Loucy (cell line): Measurements from ENCODE around the gene CHI3L1.

Experiments
- CTCF ChIP-seq: fragments of 200-600 bp; sonication (generic); conservative IDR thresholded peaks from 2 replicates; pipeline ENCODE4 v1.5.1; 2014; ENCODE audit warnings: mild to moderate bottlenecking, antibody characterized with exemption, low read length
- EZH2phosphoT487 ChIP-seq: fragments of 200-600 bp; IDR thresholded peaks from 2 replicates; pipeline ENCODE4 v1.6.1; 2018; ENCODE audit warnings: antibody characterized with exemption, mild to moderate bottlenecking, moderate library complexity, borderline replicate concordance

- TF ChIP-seq CTCF (peak; percentile 80), EZH2phosphoT487 (no peak)
These were observed 14.1 kb downstream of the CHI3L1 start for GRCh38 chr1:203172184-203173010.
